Caco-2 (cell line): ENCODE data around the gene LDLRAD3. TPM values are rescaled to one million over a fixed set of nuclear protein-coding genes. Genes with fewer than 3 reads are reported as not detected.
"Not testable (repeated sequence)": the region's sequence is repeated elsewhere in the genome, so short reads cannot be mapped to it uniquely, and the experiment has no call there.

Experiments
- BruUV-seq: library from RNA; stranded (reverse); fragments of 400-500 nt; replicated peaks from 2 replicates; lab custom pipeline; 2021; lab: Mats Ljungman, UMichigan
- CTCF ChIA-PET: fragments of 300-600 bp; sonication (Branson Sonifier 250); formaldehyde crosslinking; loops from one replicate; lab custom pipeline; 2022; ENCODE audit warnings: antibody characterized with exemption; lab: Charles Lee
- POLR2A ChIA-PET: fragments of 300-600 bp; sonication (Branson Sonifier 250); formaldehyde crosslinking; loops from one replicate; lab custom pipeline; 2022; ENCODE audit warnings: antibody characterized with exemption; lab: Charles Lee
- DNase-seq, 2 experiments: peaks; one replicate each; pipeline versions ENCODE4 v3.0.0 to v3.0.0-alpha.2; 2020 to 2022
- H3K27me3 ChIP-seq: replicated peaks from 2 replicates; pipeline ENCODE4 v1.6.0; 2011; ENCODE audit warnings: low read length; ENCODE audit not compliant: control insufficient read depth, insufficient read depth
- H3K36me3 ChIP-seq: 2 replicates; pipeline ENCODE4 v1.5.1; 2011; ENCODE audit warnings: low read length; ENCODE audit not compliant: control insufficient read depth, insufficient read depth
- H3K4me1 ChIP-seq: fragments of 250-450 bp; sonication (Bioruptor Pico); 2 replicates; pipeline ENCODE4 v1.5.1; 2020; ENCODE audit warnings: mild to moderate bottlenecking
- H3K4me3 ChIP-seq: 2 replicates; pipeline ENCODE4 v1.5.1; 2011; ENCODE audit warnings: low read depth, mild to moderate bottlenecking, control low read depth, low read length
- H3K9me3 ChIP-seq: fragments of 250-450 bp; sonication (Bioruptor Pico); 2 replicates; pipeline ENCODE4 v1.5.1; 2020; ENCODE audit warnings: mild to moderate bottlenecking, moderate library complexity
- H3K27ac Mint-ChIP-seq: one replicate; pipeline ENCODE4 v1.8.0; 2022; ENCODE audit warnings: mixed read lengths; ENCODE audit not compliant: unreplicated experiment
- H3K27me3 Mint-ChIP-seq: one replicate; pipeline ENCODE4 v1.8.0; 2022; ENCODE audit warnings: mixed read lengths; ENCODE audit not compliant: insufficient read depth, unreplicated experiment
- H3K36me3 Mint-ChIP-seq: one replicate; pipeline ENCODE4 v1.8.0; 2022; ENCODE audit warnings: mild to moderate bottlenecking, mixed read lengths; ENCODE audit not compliant: insufficient read depth, unreplicated experiment
- H3K4me1 Mint-ChIP-seq: one replicate; pipeline ENCODE4 v1.8.0; 2022; ENCODE audit warnings: low read depth, mixed read lengths; ENCODE audit not compliant: unreplicated experiment
- H3K4me3 Mint-ChIP-seq: one replicate; pipeline ENCODE4 v1.8.0; 2022; ENCODE audit warnings: mild to moderate bottlenecking, moderate library complexity, mixed read lengths; ENCODE audit not compliant: unreplicated experiment
- H3K9me3 Mint-ChIP-seq: one replicate; pipeline ENCODE4 v1.8.0; 2022; ENCODE audit warnings: mixed read lengths; ENCODE audit not compliant: unreplicated experiment
- intact Hi-C: fragments of 100-400 bp; cut with micrococcal nuclease; formaldehyde crosslinking; loops from one replicate; pipeline ENCODE4 v1.10.0; 2022; ENCODE audit not compliant: unreplicated experiment
- total RNA-seq: library from RNA; stranded (reverse); gene quantifications from 2 replicates; pipeline ENCODE4 v1.2.3, GENCODE V29; 2022
- TF ChIP-seq, protein P1 (sequence below), 2 experiments: fragments of 200-600 bp in 1 of 2; IDR thresholded peaks; 1 replicate in 1 of 2; 2 replicates in 1 of 2; pipeline versions ENCODE4 v1.5.1 to v1.8.0; 2011 to 2022; ENCODE audit warnings: antibody characterized with exemption in 1 of 2, control low read depth in 1 of 2, inconsistent platforms in 1 of 2, low read depth in 1 of 2, low read length in 1 of 2, mild to moderate bottlenecking in 1 of 2, moderate library complexity in 1 of 2; ENCODE audit not compliant: insufficient read depth in 1 of 2, severe bottlenecking in 1 of 2, unreplicated experiment in 1 of 2

Gene LDLRAD3
- total RNA-seq, 1 experiment from 2014 or later: 9.9 TPM

DNA sequence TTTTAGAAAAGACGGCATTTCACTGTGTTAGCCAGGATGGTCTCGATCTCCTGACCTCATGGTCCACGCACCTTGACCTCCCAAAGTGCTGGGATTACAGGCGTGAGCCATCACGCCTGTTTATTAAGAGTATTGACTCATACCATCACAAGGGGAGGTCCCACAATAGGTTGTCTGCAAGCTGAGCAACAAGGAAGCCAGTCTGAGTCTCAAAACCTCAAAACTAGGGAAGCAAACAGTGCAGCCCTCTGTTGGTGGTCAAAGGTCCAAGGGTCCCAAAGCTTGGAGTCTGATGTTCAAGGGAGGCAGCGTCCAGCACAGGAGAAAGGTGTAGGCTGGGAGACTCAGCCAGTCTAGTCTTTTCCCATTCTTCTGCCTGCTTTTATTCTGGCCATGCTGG, 32.8 kb upstream of the LDLRAD3 start:
- Histone ChIP-seq H3K4me1 (peaks cover 8% of the 10 kb centered on the region; the same call in 1 of the 2 replicates), H3K4me3 (no peak overlapping the region), H3K36me3 (no peaks in the 10 kb centered on the region), H3K9me3 (no peaks in the 10 kb centered on the region), H3K27me3 (no peaks in the 10 kb centered on the region)
- H3K4me3 Mint-ChIP-seq: no peak overlapping the region
- no peaks in the 10 kb centered on the region for H3K27me3 Mint-ChIP-seq
- peaks cover 7% of the 10 kb centered on the region for H3K4me1 Mint-ChIP-seq
- TF ChIP-seq, protein P1, sequence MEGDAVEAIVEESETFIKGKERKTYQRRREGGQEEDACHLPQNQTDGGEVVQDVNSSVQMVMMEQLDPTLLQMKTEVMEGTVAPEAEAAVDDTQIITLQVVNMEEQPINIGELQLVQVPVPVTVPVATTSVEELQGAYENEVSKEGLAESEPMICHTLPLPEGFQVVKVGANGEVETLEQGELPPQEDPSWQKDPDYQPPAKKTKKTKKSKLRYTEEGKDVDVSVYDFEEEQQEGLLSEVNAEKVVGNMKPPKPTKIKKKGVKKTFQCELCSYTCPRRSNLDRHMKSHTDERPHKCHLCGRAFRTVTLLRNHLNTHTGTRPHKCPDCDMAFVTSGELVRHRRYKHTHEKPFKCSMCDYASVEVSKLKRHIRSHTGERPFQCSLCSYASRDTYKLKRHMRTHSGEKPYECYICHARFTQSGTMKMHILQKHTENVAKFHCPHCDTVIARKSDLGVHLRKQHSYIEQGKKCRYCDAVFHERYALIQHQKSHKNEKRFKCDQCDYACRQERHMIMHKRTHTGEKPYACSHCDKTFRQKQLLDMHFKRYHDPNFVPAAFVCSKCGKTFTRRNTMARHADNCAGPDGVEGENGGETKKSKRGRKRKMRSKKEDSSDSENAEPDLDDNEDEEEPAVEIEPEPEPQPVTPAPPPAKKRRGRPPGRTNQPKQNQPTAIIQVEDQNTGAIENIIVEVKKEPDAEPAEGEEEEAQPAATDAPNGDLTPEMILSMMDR (IDR thresholded peaks at IDR 0.05; ENCODE audit: insufficient read depth in 1 of 2, low read depth in 1 of 2, low read length in 1 of 2, severe bottlenecking in 1 of 2, unreplicated experiment in 1 of 2): no peak
- no peaks in the 10 kb centered on the region for H3K36me3 Mint-ChIP-seq
- no TSS peak for BruUV-seq
- no peak overlapping the region for H3K27ac Mint-ChIP-seq
- no peaks in the 10 kb centered on the region for H3K9me3 Mint-ChIP-seq
- intact Hi-C loops: no loop called here
- no peak for DNase-seq
- POLR2A ChIA-PET: no interaction called here
- CTCF ChIA-PET: no interaction called here

DNA sequence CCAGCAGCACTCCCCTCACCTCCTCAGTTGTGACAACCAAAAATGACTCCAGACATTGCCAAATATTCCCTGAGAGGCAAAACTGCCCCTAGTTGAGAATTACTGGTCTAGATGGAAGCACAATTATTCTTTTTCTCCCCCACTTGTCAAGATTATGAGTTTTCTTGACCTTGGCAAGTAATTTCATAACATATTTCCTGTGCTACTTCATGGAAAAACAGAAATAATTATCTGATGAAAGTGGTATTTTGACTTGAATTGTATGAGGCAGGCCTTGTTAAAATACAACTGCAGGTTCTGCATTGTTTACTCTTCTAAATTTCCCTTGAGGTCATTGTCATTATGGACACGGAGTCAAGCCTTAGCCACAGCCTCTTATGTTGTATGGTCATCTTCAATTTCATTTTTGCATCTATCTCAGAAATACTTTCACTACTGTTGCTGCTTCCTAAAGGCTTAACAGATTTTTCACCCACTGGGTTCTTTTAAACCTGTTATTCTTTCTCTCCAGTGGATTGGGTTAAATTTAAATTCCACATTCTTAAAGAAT, 32.2 kb upstream of the LDLRAD3 start:
- H3K4me1 Mint-ChIP-seq: peaks cover 7% of the 10 kb centered on the region
- no peaks in the 10 kb centered on the region for H3K9me3 ChIP-seq
- no peak overlapping the region for H3K4me3 Mint-ChIP-seq
- intact Hi-C loops: no loop called here
- peaks cover 8% of the 10 kb centered on the region; the same call in 1 of the 2 replicates for H3K4me1 ChIP-seq
- TF ChIP-seq, protein P1 (IDR thresholded peaks at IDR 0.05; ENCODE audit: insufficient read depth in 1 of 2, low read depth in 1 of 2, low read length in 1 of 2, severe bottlenecking in 1 of 2, unreplicated experiment in 1 of 2): no peak
- ChIA-PET POLR2A (no interaction called here), CTCF (no interaction called here)
- peaks cover 3% of the 10 kb centered on the region for H3K27me3 Mint-ChIP-seq
- no peaks in the 10 kb centered on the region for H3K36me3 Mint-ChIP-seq
- BruUV-seq: no TSS peak
- H3K9me3 Mint-ChIP-seq: no peaks in the 10 kb centered on the region
- no peaks in the 10 kb centered on the region for H3K27me3 ChIP-seq
- H3K4me3 ChIP-seq: no peak overlapping the region
- DNase-seq: no peak
- H3K36me3 ChIP-seq: no peaks in the 10 kb centered on the region
- H3K27ac Mint-ChIP-seq: no peak overlapping the region

DNA sequence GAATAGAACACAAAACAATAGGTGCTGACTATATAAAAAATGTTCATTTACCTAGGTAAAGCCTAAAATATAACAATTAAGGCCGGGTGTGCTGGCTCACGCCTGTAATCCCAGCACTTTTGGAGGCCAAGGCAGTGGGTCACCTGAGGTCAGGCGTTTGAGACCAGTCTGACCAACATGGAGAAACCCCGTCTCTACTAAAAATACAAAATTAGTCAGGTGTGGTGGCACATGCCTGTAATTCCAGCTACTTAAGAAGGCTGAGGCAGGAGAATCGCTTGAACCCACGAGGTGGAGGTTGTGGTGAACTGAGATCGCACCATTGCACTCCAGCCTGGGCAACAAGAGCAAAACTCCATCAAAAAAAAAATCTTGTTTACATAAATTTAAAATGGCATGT, 31.4 kb upstream of the LDLRAD3 start:
- H3K36me3 ChIP-seq, H3K27ac Mint-ChIP-seq, H3K4me1 Mint-ChIP-seq, H3K36me3 Mint-ChIP-seq, H3K9me3 Mint-ChIP-seq, H3K9me3 ChIP-seq, H3K4me3 ChIP-seq, H3K4me1 ChIP-seq, H3K27me3 ChIP-seq, BruUV-seq, intact Hi-C loops, H3K4me3 Mint-ChIP-seq, H3K27me3 Mint-ChIP-seq, DNase-seq, CTCF ChIA-PET, POLR2A ChIA-PET: not testable (repeated sequence)
